ENCODE measurements around the gene KRT16. TPM values are rescaled to one million over a fixed set of nuclear protein-coding genes. Genes with fewer than 3 reads are reported as not detected.

Gene KRT16
- total and polyA plus RNA-seq, 4 donors, result 0.30 to 15.7 (median 3.8) TPM

DNA sequence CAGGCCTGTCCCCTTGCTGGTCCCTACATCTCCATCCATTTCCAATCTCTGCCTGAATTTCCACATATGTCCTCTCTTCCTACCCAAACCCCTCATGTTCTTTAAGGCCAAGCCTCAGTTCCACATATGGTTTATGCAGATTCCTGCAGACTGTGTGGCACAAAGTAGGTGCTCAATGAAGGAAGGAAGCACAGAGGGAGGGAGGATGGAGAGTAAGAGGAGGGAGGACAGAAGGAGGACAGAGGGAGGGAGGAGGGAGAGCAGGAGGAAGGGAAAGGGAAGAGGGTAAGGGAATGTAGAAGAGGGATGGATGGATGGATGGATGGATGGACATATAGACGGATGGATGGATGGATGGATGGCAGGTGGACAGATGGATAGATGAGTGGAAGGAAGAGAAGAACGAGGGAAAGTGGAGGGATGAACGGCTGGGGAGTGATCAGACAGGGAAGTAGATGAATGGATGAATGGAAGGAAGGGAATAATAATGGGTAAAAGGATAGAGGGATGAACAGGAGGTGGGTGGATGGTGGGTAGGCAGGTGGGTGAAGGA lies 18.1 kb downstream of the KRT16 start:
- ATAC-seq (ENCODE audit: low FRiP score), result no peak
- WGBS, 2 donors, result 52 to 86% methylated on average over 3 of the region's 3 CpGs
- intact Hi-C loops (cut with DNase I), result no loop called here

DNA sequence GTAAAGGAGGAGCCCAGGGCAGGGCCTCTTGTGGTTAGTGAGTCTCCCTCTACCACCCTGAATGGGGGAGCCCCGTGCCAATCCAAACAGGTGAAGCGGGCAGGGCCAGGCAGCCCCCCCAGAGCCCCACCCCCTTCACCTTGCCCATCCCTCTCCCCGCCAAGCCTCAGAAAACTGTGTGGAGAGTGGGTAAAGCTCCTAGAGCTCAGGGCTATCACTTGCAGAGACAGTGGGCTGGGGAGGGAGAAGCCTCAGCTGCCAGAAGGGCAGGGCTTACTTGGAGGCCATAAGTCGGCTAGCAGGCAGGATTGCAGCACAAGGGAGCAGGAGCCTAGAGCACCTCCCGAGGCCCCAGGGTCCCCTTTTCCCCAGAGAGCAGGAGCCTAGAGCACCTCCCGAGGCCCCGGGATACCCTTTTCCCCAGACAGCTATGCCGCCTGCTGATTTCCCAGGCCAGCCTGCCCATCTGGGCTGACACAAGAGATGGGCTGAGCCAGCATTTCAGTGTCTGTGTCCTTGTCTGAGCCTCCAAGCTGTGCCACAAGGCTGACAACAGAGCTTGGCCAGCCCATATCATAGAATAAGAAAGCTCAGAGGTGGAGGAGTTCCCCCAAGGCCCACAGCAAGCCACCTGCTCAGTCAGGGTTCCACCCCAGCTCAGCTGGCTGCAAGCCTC lies 19.1 kb downstream of the KRT16 start:
- Histone ChIP-seq H3K4me1 (ENCODE audit: control insufficient read depth in 1 of 2, insufficient read depth in 2 of 2, low read length in 2 of 2) (peaks cover 0 to 2% of the 10 kb centered on the region in 2 donors), H3K9me3 (ENCODE audit: control insufficient read depth, low read length) (no peaks in the 10 kb centered on the region), H3K27me3 (ENCODE audit: control insufficient read depth in 1 of 2, insufficient read depth in 2 of 2, low read length in 1 of 2) (no peaks in the 10 kb centered on the region), H3K36me3 (ENCODE audit: control insufficient read depth in 1 of 2, insufficient read depth in 2 of 2, low read length in 1 of 2) (no peaks in the 10 kb centered on the region), H3K4me3 (ENCODE audit: low read length in 2 of 2) (no peak overlapping the region), H3K27ac (ENCODE audit: low read depth in 1 of 2, low read length in 2 of 2) (no peak overlapping the region)
- WGBS, 2 donors, result 33 to 53% methylated on average over 8 of the region's 8 CpGs
- no peak for ATAC-seq (ENCODE audit: low FRiP score)
- DNase-seq, result peak in 1 of 2 donors; percentile 34
- intact Hi-C loops (cut with DNase I), result no loop called here

More for the DNA sequence above, 18.1 kb downstream of the KRT16 start:
- no peaks in the 10 kb centered on the region for H3K9me3 ChIP-seq (ENCODE audit: control insufficient read depth, low read length)
- no peak for DNase-seq
- H3K27me3 ChIP-seq (ENCODE audit: control insufficient read depth in 1 of 2, insufficient read depth in 2 of 2, low read length in 1 of 2), result no peaks in the 10 kb centered on the region
- no peak overlapping the region for H3K27ac ChIP-seq (ENCODE audit: low read depth in 1 of 2, low read length in 2 of 2)
- no peaks in the 10 kb centered on the region for H3K36me3 ChIP-seq (ENCODE audit: control insufficient read depth in 1 of 2, insufficient read depth in 2 of 2, low read length in 1 of 2)
- no peak overlapping the region for H3K4me3 ChIP-seq (ENCODE audit: low read length in 2 of 2)
- H3K4me1 ChIP-seq (ENCODE audit: control insufficient read depth in 1 of 2, insufficient read depth in 2 of 2, low read length in 2 of 2), result no peaks in the 10 kb centered on the region

DNA sequence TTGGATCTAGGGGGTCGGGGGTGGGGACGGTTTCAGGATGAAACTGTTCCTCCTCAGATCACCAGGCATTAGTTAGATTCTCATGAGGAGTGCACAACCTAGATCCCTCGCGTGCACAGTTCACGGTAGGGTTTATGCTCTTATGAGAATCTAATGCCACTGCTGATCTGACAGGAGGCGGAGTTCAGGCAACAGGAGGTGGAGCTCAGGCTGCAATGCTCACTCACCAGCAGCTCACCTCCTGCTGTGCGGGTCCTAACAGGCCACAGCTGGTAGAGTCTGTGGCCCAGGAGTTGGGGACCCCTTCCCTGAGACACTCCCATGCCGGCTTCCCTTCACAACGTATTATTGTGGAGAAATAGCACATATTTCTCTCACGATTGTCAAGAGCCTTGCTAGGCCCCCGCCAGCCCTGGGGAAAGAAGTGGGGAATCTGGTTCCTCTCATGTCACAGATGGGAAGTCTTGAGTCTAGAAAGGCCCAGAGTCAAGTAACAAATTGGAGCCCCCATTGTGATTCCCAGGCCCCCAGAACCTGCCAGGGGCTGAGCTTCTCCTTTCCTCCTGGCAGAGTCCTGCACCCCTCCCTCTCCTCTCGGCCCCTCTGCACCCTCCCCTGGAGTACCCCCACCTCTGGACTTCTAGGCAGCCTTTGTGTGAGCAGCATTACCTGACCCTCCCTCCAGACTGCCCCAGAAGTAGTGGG lies 19.8 kb downstream of the KRT16 start:
- DNase-seq, result peak in 1 of 2 donors; percentile 53
- intact Hi-C loops (cut with DNase I), result no loop called here
- ATAC-seq (ENCODE audit: low FRiP score), result no peak

DNA sequence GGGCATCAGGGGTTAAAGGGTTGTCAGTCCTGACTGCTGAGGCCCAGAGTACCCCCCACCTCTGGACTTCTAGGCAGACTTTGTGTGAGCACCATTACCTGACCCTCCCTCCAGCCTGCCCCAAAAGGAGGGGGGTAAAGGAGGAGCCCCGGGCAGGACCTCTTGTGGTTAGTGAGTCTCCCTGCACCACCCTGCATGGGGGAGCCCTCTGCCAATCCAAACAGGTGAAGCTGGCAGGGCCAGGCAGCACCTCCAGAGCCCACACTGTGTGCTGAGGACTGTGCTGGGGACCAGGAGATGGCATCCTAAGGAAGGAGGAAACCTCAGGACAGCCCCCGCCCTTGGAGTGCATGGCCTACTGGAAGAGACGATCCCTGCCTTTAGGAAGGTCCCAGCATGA lies 23.3 kb downstream of the KRT16 start:
- DNase-seq (peak in 1 of 2 donors; percentile 53), ATAC-seq (ENCODE audit: low FRiP score) (no peak)
- intact Hi-C loops (cut with DNase I), result no loop called here
- Histone ChIP-seq H3K4me3 (ENCODE audit: low read length in 2 of 2) (no peak overlapping the region), H3K9me3 (ENCODE audit: control insufficient read depth, low read length) (no peaks in the 10 kb centered on the region), H3K27me3 (ENCODE audit: control insufficient read depth in 1 of 2, insufficient read depth in 2 of 2, low read length in 1 of 2) (no peaks in the 10 kb centered on the region), H3K4me1 (ENCODE audit: control insufficient read depth in 1 of 2, insufficient read depth in 2 of 2, low read length in 2 of 2) (peaks cover 0 to 5% of the 10 kb centered on the region in 2 donors), H3K27ac (ENCODE audit: low read depth in 1 of 2, low read length in 2 of 2) (no peak overlapping the region), H3K36me3 (ENCODE audit: control insufficient read depth in 1 of 2, insufficient read depth in 2 of 2, low read length in 1 of 2) (no peaks in the 10 kb centered on the region)
- 49 to 55% methylated on average over 3 of the region's 3 CpGs for WGBS, 2 donors

More for the DNA sequence above, 19.8 kb downstream of the KRT16 start:
- H3K9me3 ChIP-seq (ENCODE audit: control insufficient read depth, low read length), result no peaks in the 10 kb centered on the region
- no peak overlapping the region for H3K27ac ChIP-seq (ENCODE audit: low read depth in 1 of 2, low read length in 2 of 2)
- 90 to 92% methylated on average over 12 of the region's 12 CpGs for WGBS, 2 donors
- H3K4me3 ChIP-seq (ENCODE audit: low read length in 2 of 2), result no peak overlapping the region
- H3K36me3 ChIP-seq (ENCODE audit: control insufficient read depth in 1 of 2, insufficient read depth in 2 of 2, low read length in 1 of 2), result no peaks in the 10 kb centered on the region
- H3K4me1 ChIP-seq (ENCODE audit: control insufficient read depth in 1 of 2, insufficient read depth in 2 of 2, low read length in 2 of 2), result peaks cover 0 to 5% of the 10 kb centered on the region in 2 donors
- no peaks in the 10 kb centered on the region for H3K27me3 ChIP-seq (ENCODE audit: control insufficient read depth in 1 of 2, insufficient read depth in 2 of 2, low read length in 1 of 2)

DNA sequence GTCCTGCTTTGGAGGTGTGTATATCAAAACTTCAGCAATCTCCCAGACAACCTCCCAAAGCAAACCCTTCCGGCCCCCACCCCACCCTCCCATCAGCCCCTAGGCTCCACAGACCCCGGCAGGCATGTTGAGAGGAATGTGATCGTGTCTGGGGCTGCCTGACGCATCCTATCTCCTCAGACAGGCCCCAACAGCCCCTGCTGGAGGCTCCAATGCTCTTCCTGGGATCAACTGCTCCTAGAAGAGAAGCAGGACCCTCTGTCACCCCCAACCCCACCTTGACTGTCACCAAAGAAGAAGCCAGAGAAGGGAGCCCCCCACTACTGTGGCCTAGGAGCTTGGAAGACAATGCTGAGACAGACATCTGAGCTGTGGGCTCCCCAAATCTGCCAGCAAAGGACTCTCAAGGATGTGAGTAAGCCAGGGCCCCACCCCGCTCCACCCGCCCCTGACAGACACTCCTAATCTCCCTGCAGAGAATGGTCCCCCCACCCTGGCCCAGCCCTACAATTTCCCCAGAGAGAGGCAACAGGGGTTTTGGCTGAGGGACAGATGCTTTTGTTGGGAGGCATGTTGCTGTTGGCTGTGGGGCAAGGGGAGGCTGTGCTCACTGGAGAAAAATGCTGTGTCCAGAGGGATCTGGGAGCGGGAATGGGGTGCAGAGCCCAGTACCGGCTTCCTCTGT lies 24.3 kb downstream of the KRT16 start:
- Histone ChIP-seq H3K4me3 (ENCODE audit: low read length in 2 of 2) (no peak overlapping the region), H3K4me1 (ENCODE audit: control insufficient read depth in 1 of 2, insufficient read depth in 2 of 2, low read length in 2 of 2) (peaks cover 0 to 5% of the 10 kb centered on the region in 2 donors), H3K27ac (ENCODE audit: low read depth in 1 of 2, low read length in 2 of 2) (no peak overlapping the region), H3K36me3 (ENCODE audit: control insufficient read depth in 1 of 2, insufficient read depth in 2 of 2, low read length in 1 of 2) (no peaks in the 10 kb centered on the region), H3K27me3 (ENCODE audit: control insufficient read depth in 1 of 2, insufficient read depth in 2 of 2, low read length in 1 of 2) (no peaks in the 10 kb centered on the region), H3K9me3 (ENCODE audit: control insufficient read depth, low read length) (no peaks in the 10 kb centered on the region)
- intact Hi-C loops (cut with DNase I), result no loop called here
- DNase-seq (peak in 1 of 2 donors; percentile 66), ATAC-seq (ENCODE audit: low FRiP score) (peak; percentile 61)
- WGBS, 2 donors, result 23 to 28% methylated on average over 6 to 8 of the region's 8 CpGs

DNA sequence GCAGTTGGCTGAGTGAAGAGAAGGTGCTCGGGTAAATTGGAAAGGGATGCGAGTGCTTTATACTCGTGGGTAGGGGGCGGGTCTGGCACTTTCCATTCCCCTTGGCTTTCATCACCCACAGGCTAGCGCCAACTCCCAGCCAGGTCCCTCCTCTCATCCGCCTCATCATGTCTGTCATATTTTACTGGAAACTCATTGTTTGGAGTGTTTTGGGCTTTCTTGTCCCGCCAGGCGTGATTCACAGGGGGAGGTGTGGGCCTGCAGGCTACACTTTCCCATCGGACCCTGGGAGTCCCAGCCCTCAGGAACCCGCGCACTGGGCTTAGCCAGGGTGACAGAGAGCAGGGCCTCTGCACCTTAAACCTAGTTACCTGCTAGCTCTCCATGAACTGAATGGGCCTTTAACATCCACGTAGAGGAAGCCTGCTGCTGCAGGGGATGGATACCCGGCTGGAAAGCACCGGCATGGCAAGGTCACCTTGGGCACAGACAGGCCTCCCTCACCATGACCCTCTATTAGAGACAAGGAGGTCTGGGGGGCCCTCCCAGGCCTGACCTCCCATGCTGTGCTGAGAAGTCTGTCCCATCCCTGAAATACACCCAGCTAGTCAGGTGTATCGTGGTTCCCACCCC lies 25.6 kb downstream of the KRT16 start, which contains the start of gene KRT14:
KRT14 (minus strand) TSS at position 33 of the 633 bp plus-strand sequence. CDS start 61 bp downstream, outside the sequence.
- Histone ChIP-seq H3K9me3 (ENCODE audit: control insufficient read depth, low read length) (no peaks in the 10 kb centered on the region), H3K27me3 (ENCODE audit: control insufficient read depth in 1 of 2, insufficient read depth in 2 of 2, low read length in 1 of 2) (no peaks in the 10 kb centered on the region), H3K27ac (ENCODE audit: low read depth in 1 of 2, low read length in 2 of 2) (no peak within 1 kb of the TSS), H3K4me3 (ENCODE audit: low read length in 2 of 2) (no peak within 1 kb of the TSS), H3K4me1 (ENCODE audit: control insufficient read depth in 1 of 2, insufficient read depth in 2 of 2, low read length in 2 of 2) (peaks cover 0 to 5% of the 10 kb centered on the region in 2 donors), H3K36me3 (ENCODE audit: control insufficient read depth in 1 of 2, insufficient read depth in 2 of 2, low read length in 1 of 2) (no peaks in the 10 kb centered on the region)
- intact Hi-C loops (cut with DNase I), result no loop called here
- peak in 1 of 2 donors; percentile 63 for DNase-seq
- ATAC-seq (ENCODE audit: low FRiP score), result no peak
- 65 to 85% methylated on average over 15 of the region's 15 CpGs for WGBS, 2 donors

DNA sequence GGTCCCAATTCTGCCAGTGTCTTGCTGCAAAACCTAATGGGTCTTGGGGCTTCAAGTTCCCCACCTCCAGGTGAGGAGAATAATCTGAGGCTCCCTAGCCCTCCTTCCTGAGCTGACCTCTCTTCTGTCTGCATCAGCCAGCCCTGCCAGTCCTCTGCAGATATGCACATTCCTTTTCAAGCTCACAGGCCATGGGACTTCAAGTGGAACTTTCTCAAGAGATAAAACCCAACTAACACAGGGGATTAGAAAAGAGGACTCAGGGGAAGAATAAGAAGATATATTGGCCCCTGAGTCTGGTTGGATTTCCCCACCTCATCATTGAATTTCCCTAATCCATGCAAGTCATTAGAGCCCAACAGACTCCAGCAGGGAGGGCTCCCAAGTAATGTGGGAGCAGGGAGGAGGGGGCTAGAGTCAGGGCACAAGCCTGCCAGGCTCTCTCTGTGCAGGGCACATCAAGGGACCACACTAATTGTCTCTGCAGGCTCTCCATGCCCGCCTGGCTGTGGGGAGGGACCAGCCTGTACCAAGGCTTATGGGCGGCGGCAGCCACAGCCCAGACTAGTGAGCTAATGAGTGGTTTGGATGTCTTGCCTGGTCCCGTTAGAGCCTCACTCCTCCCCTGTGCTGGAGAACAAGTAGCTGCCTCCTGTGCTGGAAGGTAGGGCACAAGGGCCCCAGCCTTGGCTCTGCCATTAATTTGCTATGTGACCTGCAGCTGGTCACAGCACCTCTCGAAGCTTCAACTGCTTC lies 27.1 kb downstream of the KRT16 start:
- H3K27ac ChIP-seq (ENCODE audit: low read depth in 1 of 2, low read length in 2 of 2), result no peak overlapping the region
- H3K4me1 ChIP-seq (ENCODE audit: control insufficient read depth in 1 of 2, insufficient read depth in 2 of 2, low read length in 2 of 2), result peaks cover 0 to 5% of the 10 kb centered on the region in 2 donors
- H3K9me3 ChIP-seq (ENCODE audit: control insufficient read depth, low read length), result no peaks in the 10 kb centered on the region
- H3K4me3 ChIP-seq (ENCODE audit: low read length in 2 of 2), result no peak overlapping the region
- intact Hi-C loops (cut with DNase I), result no loop called here
- no peaks in the 10 kb centered on the region for H3K27me3 ChIP-seq (ENCODE audit: control insufficient read depth in 1 of 2, insufficient read depth in 2 of 2, low read length in 1 of 2)
- no peaks in the 10 kb centered on the region for H3K36me3 ChIP-seq (ENCODE audit: control insufficient read depth in 1 of 2, insufficient read depth in 2 of 2, low read length in 1 of 2)
- no peak for ATAC-seq (ENCODE audit: low FRiP score)
- no peak for DNase-seq
- 65 to 88% methylated on average over 5 of the region's 5 CpGs for WGBS, 2 donors

All from aorta (tissue), 5 donors.